Endothelial cell of hepatic sinusoid (primary cell): Measurements from ENCODE around the gene TK1.
"Not testable (repeated sequence)": the region's sequence is repeated elsewhere in the genome, so short reads cannot be mapped to it uniquely, and the experiment has no call there.

Source experiments
- in situ Hi-C: cut with HindIII; loops from 2 replicates; pipeline ENCODE4 v1.10.0; 2017; ENCODE audit warnings: low sequenced_read_pairs

The TK1 gene

GRCh38 chr17:78186692-78187595, at the start of gene TK1, which contains the start of gene AFMID:
TK1 (minus strand) TSS chr17:78187052; CDS start chr17:78186994, 58 bp downstream.
AFMID (plus strand) TSS chr17:78187362; CDS start chr17:78187371, 9 bp downstream.
- in situ Hi-C loops, result loop anchor here (5.0 kb wide), 1 partner anchor 155 kb away; no protein-coding TSS in a partner anchor

GRCh38 chr17:78235885-78236284, 49.0 kb upstream of the TK1 start:
- in situ Hi-C loops, result no loop called here

GRCh38 chr17:78235022-78235421, 48.2 kb upstream of the TK1 start:
- in situ Hi-C loops, result not testable (repeated sequence)

- in situ Hi-C loops, result no loop called here
Observed at GRCh38 chr17:78234261-78234865, 47.5 kb upstream of the TK1 start.

- in situ Hi-C loops, result no loop called here
Observed at GRCh38 chr17:78233678-78234077, 46.8 kb upstream of the TK1 start.

- in situ Hi-C loops, result no loop called here
Observed at GRCh38 chr17:78232859-78233173, 46.0 kb upstream of the TK1 start.

GRCh38 chr17:78231991-78232858, 45.4 kb upstream of the TK1 start:
- in situ Hi-C loops, result no loop called here

- in situ Hi-C loops, result no loop called here
Observed at GRCh38 chr17:78230996-78231935, 44.4 kb upstream of the TK1 start, which contains the start of gene TMEM235. TMEM235 (plus strand) TSS chr17:78231631; CDS start chr17:78232024, 393 bp downstream.

GRCh38 chr17:78230252-78230962, 43.6 kb upstream of the TK1 start:
- in situ Hi-C loops, result no loop called here

GRCh38 chr17:78228176-78228575, 41.3 kb upstream of the TK1 start:
- in situ Hi-C loops, result loop anchor here (5.0 kb wide), 1 partner anchor 51 kb away; no protein-coding TSS in a partner anchor

GRCh38 chr17:78227455-78227916, 40.6 kb upstream of the TK1 start:
- in situ Hi-C loops, result loop anchor here (5.0 kb wide), 1 partner anchor 50 kb away; no protein-coding TSS in a partner anchor

- in situ Hi-C loops, result loop anchor here (5.0 kb wide), 1 partner anchor 50 kb away; no protein-coding TSS in a partner anchor
Observed at GRCh38 chr17:78226759-78227454, 40.1 kb upstream of the TK1 start.

- in situ Hi-C loops, result loop anchor here (5.0 kb wide), 1 partner anchor 49 kb away; no protein-coding TSS in a partner anchor
Observed at GRCh38 chr17:78226055-78226758, 39.4 kb upstream of the TK1 start.

GRCh38 chr17:78225088-78225865, 38.4 kb upstream of the TK1 start:
- in situ Hi-C loops, result loop anchor here (5.0 kb wide), 1 partner anchor 48 kb away; no protein-coding TSS in a partner anchor

- in situ Hi-C loops, result loop anchor here (5.0 kb wide), 1 partner anchor 47 kb away; no protein-coding TSS in a partner anchor
Observed at GRCh38 chr17:78224231-78225087, 37.6 kb upstream of the TK1 start.

- in situ Hi-C loops, result no loop called here
Observed at GRCh38 chr17:78223765-78224164, 36.9 kb upstream of the TK1 start.
